Putamen (tissue), 1 donor: Measurements from ENCODE around the gene DPYSL5.

ENCODE experiments used
- DNase-seq: peaks from one replicate; pipeline ENCODE4 v3.0.0-alpha.2; 2016; ENCODE audit warnings: low spot score

Gene DPYSL5

GRCh38 chr2:26846334-26847306, 1.3 kb upstream of the DPYSL5 start:
- peak; percentile 87 for DNase-seq

DNA sequence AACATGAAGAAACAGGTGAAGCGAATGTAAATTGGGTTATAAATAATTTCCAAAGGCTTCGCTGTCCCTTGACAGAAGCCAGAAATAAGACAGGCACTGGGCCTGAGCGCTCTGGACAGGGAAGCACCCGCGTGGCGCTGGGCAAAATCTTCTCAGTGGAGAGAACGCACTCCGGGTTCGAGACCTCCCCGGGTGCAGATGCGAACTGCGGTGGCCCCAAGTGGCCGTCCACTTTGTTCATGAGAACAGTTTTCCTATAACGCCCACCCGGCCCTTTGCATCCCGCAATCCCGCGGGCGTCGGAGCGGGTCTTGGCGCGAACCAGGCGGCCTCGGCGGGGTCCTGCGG, 651 bp upstream of the DPYSL5 start:
- DNase-seq, result no peak

DNA sequence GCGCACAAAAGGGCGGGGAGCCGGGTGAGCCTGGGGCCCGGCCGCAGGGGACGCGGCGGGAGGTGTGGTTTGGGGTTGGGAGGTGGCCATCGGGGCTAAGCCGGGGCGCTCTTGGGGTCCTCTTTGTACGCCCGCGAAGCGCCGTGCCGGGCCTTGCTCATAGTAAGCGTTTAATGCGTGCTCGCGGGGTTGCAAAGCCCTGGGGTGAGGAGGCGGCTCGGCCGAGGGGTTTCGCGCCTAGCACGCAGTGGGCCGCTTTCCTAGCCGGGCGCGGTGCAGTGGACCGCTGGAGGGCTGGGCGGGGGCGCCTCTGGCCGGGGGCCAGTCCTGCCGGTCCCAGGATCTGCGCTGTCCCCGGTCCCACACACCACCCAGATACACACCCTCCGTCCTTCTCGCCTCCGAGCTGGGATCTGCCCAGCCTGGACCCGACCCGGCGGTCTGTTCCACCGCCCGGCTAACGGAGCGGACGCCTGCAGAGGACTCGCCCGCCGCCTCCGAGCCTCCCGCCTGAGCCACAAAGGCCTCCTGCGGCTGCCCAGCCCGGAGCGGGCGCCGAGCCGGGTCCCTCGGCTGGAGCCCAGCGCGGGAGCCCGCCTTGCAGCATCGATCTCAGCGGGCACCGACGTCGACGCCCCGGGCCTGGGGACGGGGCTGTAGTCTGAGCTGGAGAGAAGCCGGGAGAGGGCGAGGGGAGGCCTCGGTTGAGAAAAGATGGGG, 564 bp downstream of the DPYSL5 start:
- DNase-seq, result peak; percentile 21

GRCh38 chr2:26849056-26849999, 1.4 kb downstream of the DPYSL5 start:
- peak; percentile 29 for DNase-seq

DNA sequence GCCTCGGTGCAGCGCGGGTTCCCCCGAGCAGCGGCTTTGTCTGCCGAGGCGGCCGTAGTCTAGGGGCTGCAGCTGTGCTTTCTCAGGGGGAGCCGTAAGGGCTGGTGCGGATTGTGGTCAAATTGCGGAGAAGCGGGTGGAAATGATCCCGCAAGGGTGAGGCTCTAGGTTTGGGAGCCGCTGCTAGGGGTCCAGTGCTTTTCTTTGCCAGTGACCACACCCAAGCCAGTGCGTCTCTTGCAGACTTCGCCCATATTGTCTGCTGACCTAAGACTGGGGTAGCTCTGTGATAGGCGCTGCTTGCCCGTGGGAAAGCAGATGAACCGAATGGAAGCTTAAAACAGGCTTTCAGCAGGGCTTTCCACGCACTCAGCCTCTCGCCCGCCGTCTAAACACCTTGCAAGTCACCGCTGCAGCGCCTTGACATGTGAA, 2.1 kb downstream of the DPYSL5 start:
- DNase-seq, result peak; percentile 29

GRCh38 chr2:26850505-26850904, 2.6 kb downstream of the DPYSL5 start:
- DNase-seq, result no peak

DNA sequence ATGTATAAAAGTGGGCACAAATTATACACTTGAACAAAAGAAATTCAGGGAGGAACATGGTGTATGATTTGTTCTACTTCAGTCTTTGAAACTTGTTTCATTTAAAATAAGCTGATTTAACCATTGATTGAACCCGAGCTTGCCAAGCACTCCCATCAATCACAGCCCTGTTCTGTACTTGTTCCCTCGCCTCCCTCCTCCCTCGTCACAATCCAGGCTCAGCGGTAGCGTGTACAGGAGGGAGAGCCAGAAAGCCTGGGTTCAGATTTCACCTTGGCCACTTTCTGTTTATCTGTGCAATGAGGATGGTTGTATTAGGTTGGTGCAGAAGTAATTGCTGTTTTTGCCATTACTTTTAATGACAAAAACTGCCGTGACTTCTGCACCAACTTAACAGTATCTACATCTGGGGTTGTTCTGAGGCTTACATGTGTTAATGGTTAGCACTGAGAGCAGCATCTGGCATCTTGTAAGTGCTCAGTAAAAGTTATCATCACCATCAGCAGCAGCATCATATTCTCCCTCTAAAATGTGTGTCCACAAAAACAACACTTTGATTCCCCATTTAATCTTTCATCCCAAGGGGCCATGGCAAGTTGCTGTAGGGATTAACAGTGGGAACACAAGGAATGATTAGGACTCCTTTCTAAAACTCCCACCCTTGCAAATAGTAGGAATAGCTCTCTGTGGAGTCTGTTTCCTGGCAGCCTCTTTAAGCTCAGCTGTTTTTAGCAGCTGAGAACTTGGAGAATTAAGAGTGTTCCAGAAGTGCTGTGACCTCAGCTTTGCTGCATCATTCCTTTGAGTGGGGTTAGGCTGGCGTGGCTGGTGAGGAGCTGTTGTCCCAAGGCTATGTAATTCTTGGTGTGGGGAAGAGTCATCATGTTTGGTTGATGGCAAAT, 4.7 kb downstream of the DPYSL5 start:
- DNase-seq, result no peak

- DNase-seq, result no peak
These were observed 5.8 kb downstream of the DPYSL5 start for GRCh38 chr2:26853751-26854150.

- no peak for DNase-seq
These were observed 6.4 kb downstream of the DPYSL5 start for GRCh38 chr2:26854283-26854827.

DNA sequence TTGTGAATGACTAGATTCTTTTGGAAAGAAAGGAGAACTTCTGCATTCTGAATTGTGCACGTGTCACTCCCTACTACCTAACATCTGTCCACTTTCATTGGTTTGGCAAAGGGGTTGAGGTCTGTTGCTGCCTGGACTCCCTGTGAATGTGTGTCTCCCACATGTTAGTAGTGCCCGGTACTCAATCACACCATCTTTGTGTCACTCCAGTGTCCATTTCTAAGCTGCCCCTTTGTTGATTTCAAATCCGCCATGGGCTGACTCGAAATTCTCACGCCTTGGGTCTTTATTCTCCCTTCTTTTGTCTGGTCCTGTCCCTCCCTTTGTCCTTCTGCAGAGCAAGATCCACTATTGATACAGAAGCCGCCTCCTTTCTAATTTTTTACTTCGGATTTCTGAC, 7.5 kb downstream of the DPYSL5 start:
- no peak for DNase-seq

DNA sequence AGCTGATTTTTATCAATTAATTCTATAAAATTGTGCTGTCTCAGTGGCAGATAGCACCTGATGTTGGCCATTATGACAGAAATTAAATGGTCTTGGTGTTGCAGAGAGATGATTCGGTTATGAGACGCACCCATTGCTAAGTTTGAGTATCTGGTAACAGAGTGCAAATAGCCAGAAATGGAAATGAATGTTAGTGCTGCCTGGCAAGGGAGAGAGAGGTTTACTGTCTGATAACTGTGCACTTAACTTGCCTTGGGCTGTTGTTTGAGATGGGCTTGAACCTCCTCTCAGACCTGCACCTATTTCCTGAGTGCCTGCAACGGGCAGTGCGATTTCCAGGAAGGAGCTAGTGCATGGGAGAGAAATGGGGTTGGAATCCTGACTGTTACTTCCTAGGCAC, 11.7 kb downstream of the DPYSL5 start:
- DNase-seq, result no peak

GRCh38 chr2:26860211-26860850, 12.4 kb downstream of the DPYSL5 start:
- no peak for DNase-seq

GRCh38 chr2:26861610-26862224, 13.8 kb downstream of the DPYSL5 start:
- no peak for DNase-seq

- DNase-seq, result no peak
These were observed 16.3 kb downstream of the DPYSL5 start for GRCh38 chr2:26864226-26864625.

GRCh38 chr2:26864646-26865045, 16.7 kb downstream of the DPYSL5 start:
- DNase-seq, result no peak

- no peak for DNase-seq
These were observed 22.7 kb downstream of the DPYSL5 start for GRCh38 chr2:26870585-26871095.

DNA sequence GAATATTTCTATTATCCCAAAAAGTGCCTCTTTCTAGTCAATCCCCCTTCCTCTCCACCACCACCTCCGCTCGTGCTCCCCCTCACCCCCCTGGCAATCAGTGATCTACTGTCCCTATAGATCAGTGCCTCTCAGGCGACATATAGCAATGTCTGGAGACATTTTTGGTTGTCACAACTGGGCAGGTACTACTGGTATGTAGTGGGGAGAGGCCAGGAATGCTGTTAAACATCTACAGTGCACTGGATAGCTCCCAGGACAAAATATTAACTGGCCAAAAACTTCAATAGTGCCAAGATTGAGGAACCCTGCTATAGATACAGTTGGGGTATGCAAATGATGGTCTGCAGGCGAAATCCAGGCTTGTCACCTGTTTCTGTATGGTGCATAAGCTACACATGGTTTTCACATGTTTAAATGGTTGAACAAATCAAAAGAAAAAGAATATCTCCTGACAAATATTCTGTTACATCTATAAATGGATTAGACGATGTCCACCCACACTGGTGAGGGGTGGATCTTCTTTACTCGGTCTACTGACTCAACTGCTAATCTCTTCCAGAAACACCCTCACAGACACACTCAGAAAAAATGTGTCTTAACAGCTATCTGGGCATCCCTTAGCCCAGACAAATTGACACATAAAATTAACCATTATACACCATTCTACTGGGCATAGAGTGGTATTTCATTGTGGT, 25.5 kb downstream of the DPYSL5 start:
- DNase-seq, result no peak

DNA sequence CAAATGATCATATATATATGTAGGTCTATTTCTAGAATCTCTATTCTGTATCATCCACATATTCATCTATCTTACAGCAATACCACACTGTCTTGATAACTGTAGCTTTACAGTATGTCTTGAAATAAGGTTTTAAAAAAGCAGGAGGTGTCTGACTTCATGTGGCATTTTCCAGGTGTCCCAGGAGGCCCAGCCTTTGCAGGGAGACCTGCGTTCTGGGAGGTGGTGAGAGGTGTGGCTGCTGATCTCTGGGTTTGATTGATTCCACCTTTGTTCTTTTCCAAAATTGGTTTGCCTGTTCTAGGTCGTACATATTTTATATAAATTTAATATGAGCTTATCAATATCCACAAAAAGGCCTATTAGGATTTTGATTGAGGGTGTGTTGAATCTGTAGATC, 26.6 kb downstream of the DPYSL5 start:
- no peak for DNase-seq

- DNase-seq, result no peak
These were observed 27.2 kb downstream of the DPYSL5 start for GRCh38 chr2:26875065-26875634.
